Activated CD4-positive, alpha-beta T cell treated with anti-CD3 and anti-CD28 coated beads, Interleukin-2, amount 10 ng/mL, durations not matched to agents 7 days and 5 days (primary cell): Measurements from ENCODE around the gene DDX19B. TPM values are rescaled to one million over a fixed set of nuclear protein-coding genes. Genes with fewer than 3 reads are reported as not detected.
"Not testable (repeated sequence)": the region's sequence is repeated elsewhere in the genome, so short reads cannot be mapped to it uniquely, and the experiment has no call there.

Source experiments
- CTCF ChIA-PET: fragments of 350-600 bp; sonication (Branson Sonifier 250); formaldehyde crosslinking; loops from one replicate; lab custom pipeline; 2021; ENCODE audit warnings: antibody characterized with exemption; lab: Charles Lee
- POLR2A ChIA-PET: fragments of 350-600 bp; sonication (Branson Sonifier 250); formaldehyde crosslinking; loops from one replicate; lab custom pipeline; 2021; ENCODE audit warnings: antibody characterized with exemption; lab: Charles Lee
- DNase-seq: peaks from one replicate; pipeline ENCODE4 v3.0.0-alpha.2; 2020
- H3K27ac Mint-ChIP-seq: one replicate; pipeline ENCODE4 v1.8.0; 2021; ENCODE audit warnings: mild to moderate bottlenecking, moderate library complexity, mixed read lengths
- H3K27me3 Mint-ChIP-seq: one replicate; pipeline ENCODE4 v1.8.0; 2021; ENCODE audit warnings: mixed read lengths
- H3K36me3 Mint-ChIP-seq: one replicate; pipeline ENCODE4 v1.8.0; 2021; ENCODE audit warnings: low read depth, mixed read lengths
- H3K4me1 Mint-ChIP-seq: one replicate; pipeline ENCODE4 v1.8.0; 2021; ENCODE audit warnings: mixed read lengths
- H3K4me3 Mint-ChIP-seq: one replicate; pipeline ENCODE4 v1.8.0; 2021; ENCODE audit warnings: mild to moderate bottlenecking, moderate library complexity, mixed read lengths
- H3K9me3 Mint-ChIP-seq: one replicate; pipeline ENCODE4 v1.8.0; 2021; ENCODE audit warnings: mixed read lengths
- total RNA-seq, 2 experiments: library from RNA; stranded (reverse); gene quantifications; one replicate each; pipeline ENCODE4 v1.2.3, GENCODE V29; 2021

The DDX19B gene
- 10 to 100 TPM; 29.0 to 29.9 TPM for total RNA-seq

- peak; percentile 72 for DNase-seq
- peaks cover 33% of the 10 kb centered on the region for H3K36me3 Mint-ChIP-seq
- POLR2A ChIA-PET: interaction anchor here (0.8 kb wide), 1 partner anchor 48 kb away, joined by 3 read pairs; no protein-coding TSS in a partner anchor
- peak within 1 kb of the TSS; percentile 95 for H3K27ac Mint-ChIP-seq
- peaks cover 8% of the 10 kb centered on the region for H3K9me3 Mint-ChIP-seq
- H3K4me3 Mint-ChIP-seq: peak within 1 kb of the TSS; percentile 90
- CTCF ChIA-PET: interaction anchor here (0.6 to 2.8 kb wide), 9 partner anchors 9 to 114 kb away, joined by 3 to 12 read pairs (median 4); partner anchors contain the start of genes AARS1 and EXOSC6
- H3K4me1 Mint-ChIP-seq: peaks cover 40% of the 10 kb centered on the region
- H3K27me3 Mint-ChIP-seq: no peaks in the 10 kb centered on the region
These were observed at the start of gene DDX19B for GRCh38 chr16:70298988-70299938. Gene DDX19B, plus strand, starts transcription at chr16:70299186. Its CDS starts 112 bp downstream, at chr16:70299298.

- CTCF ChIA-PET, H3K9me3 Mint-ChIP-seq, POLR2A ChIA-PET, DNase-seq, H3K27me3 Mint-ChIP-seq: not testable (repeated sequence)
- Mint-ChIP-seq H3K4me1 (peaks cover 25% of the 10 kb centered on the region), H3K36me3 (peaks cover 33% of the 10 kb centered on the region), H3K4me3 (peak overlapping the region; percentile 42), H3K27ac (peak overlapping the region; percentile 20)
These were observed 49.3 kb upstream of the DDX19B start for GRCh38 chr16:70249697-70250096.

GRCh38 chr16:70250748-70251628 is 48.0 kb upstream of the DDX19B start:
- H3K9me3 Mint-ChIP-seq: no peaks in the 10 kb centered on the region

GRCh38 chr16:70251629-70252354 is 47.2 kb upstream of the DDX19B start, which contains the start of gene EXOSC6:
Gene EXOSC6, minus strand, starts transcription at chr16:70251940. Its CDS starts 40 bp downstream, at chr16:70251900.
- peak; percentile 94 for DNase-seq
- H3K9me3 Mint-ChIP-seq: no peaks in the 10 kb centered on the region
- H3K36me3 Mint-ChIP-seq: peaks cover 45% of the 10 kb centered on the region

More at GRCh38 chr16:70250748-70251628, 48.0 kb upstream of the DDX19B start:
- H3K27ac Mint-ChIP-seq: peak overlapping the region; percentile 90
- DNase-seq: peak; percentile 35
- H3K4me3 Mint-ChIP-seq: peak overlapping the region; percentile 81
- H3K4me1 Mint-ChIP-seq: peaks cover 25% of the 10 kb centered on the region
- no peaks in the 10 kb centered on the region for H3K27me3 Mint-ChIP-seq
- POLR2A ChIA-PET: no interaction called here
- CTCF ChIA-PET: interaction anchor here (1.0 to 5.0 kb wide), 9 partner anchors 9 to 272 kb away, joined by 3 to 29 read pairs (median 6); partner anchors contain the start of genes COG4, DDX19B and SF3B3
- H3K36me3 Mint-ChIP-seq: peaks cover 41% of the 10 kb centered on the region

GRCh38 chr16:70252355-70252988 is 46.5 kb upstream of the DDX19B start:
- H3K9me3 Mint-ChIP-seq: no peaks in the 10 kb centered on the region
- POLR2A ChIA-PET: interaction anchor here (1.2 kb wide), 1 partner anchor 14 kb away, joined by 3 read pairs; no protein-coding TSS in a partner anchor
- no peaks in the 10 kb centered on the region for H3K27me3 Mint-ChIP-seq
- H3K4me3 Mint-ChIP-seq: peak overlapping the region; percentile 88
- peaks cover 20% of the 10 kb centered on the region for H3K4me1 Mint-ChIP-seq
- H3K36me3 Mint-ChIP-seq: peaks cover 49% of the 10 kb centered on the region
- peak overlapping the region; percentile 95 for H3K27ac Mint-ChIP-seq
- CTCF ChIA-PET: interaction anchor here (0.7 to 5.0 kb wide), 14 partner anchors 8 to 271 kb away, joined by 3 to 29 read pairs (median 6); partner anchors contain the start of genes AARS1, COG4, DDX19B and SF3B3
- DNase-seq: no peak

More at GRCh38 chr16:70251629-70252354, 47.2 kb upstream of the DDX19B start, which contains the start of gene EXOSC6:
- Mint-ChIP-seq H3K27ac (peak within 1 kb of the TSS; percentile 95), H3K4me1 (peaks cover 21% of the 10 kb centered on the region), H3K27me3 (no peaks in the 10 kb centered on the region), H3K4me3 (peak within 1 kb of the TSS; percentile 88)
- ChIA-PET POLR2A (interaction anchor here (1.2 kb wide), 1 partner anchor 15 kb away, joined by 3 read pairs; no protein-coding TSS in a partner anchor), CTCF (interaction anchor here (0.7 to 5.0 kb wide), 14 partner anchors 9 to 272 kb away, joined by 3 to 29 read pairs (median 6); partner anchors contain the start of genes AARS1, COG4, DDX19B and SF3B3)

GRCh38 chr16:70253291-70254106 is 45.5 kb upstream of the DDX19B start:
- POLR2A ChIA-PET: no interaction called here
- Mint-ChIP-seq H3K27ac (peak overlapping the region; percentile 54), H3K4me3 (no peak overlapping the region), H3K9me3 (no peaks in the 10 kb centered on the region), H3K4me1 (peaks cover 15% of the 10 kb centered on the region), H3K36me3 (peaks cover 59% of the 10 kb centered on the region), H3K27me3 (no peaks in the 10 kb centered on the region)
- CTCF ChIA-PET: interaction anchor here (1.2 to 5.0 kb wide), 4 partner anchors 14 to 275 kb away, joined by 3 to 29 read pairs (median 14); no protein-coding TSS in a partner anchor
- peak; percentile 45 for DNase-seq

GRCh38 chr16:70254180-70254964 is 44.6 kb upstream of the DDX19B start:
- Mint-ChIP-seq H3K4me3 (no peak overlapping the region), H3K9me3 (no peaks in the 10 kb centered on the region), H3K27ac (no peak overlapping the region), H3K36me3 (peaks cover 60% of the 10 kb centered on the region), H3K27me3 (no peaks in the 10 kb centered on the region), H3K4me1 (peaks cover 10% of the 10 kb centered on the region)
- CTCF ChIA-PET: interaction anchor here (0.5 to 5.0 kb wide), 6 partner anchors 13 to 275 kb away, joined by 3 to 29 read pairs (median 3); partner anchors contain the start of gene AARS1
- POLR2A ChIA-PET: no interaction called here
- no peak for DNase-seq

- Mint-ChIP-seq H3K36me3 (peaks cover 59% of the 10 kb centered on the region), H3K27me3 (no peaks in the 10 kb centered on the region)
These were observed 44.1 kb upstream of the DDX19B start for GRCh38 chr16:70254965-70255286.

GRCh38 chr16:70255574-70255973 is 43.4 kb upstream of the DDX19B start:
- DNase-seq: no peak
- Mint-ChIP-seq H3K9me3 (no peaks in the 10 kb centered on the region), H3K27ac (no peak overlapping the region), H3K4me1 (peaks cover 3% of the 10 kb centered on the region), H3K4me3 (no peak overlapping the region), H3K36me3 (peaks cover 59% of the 10 kb centered on the region), H3K27me3 (no peaks in the 10 kb centered on the region)
- CTCF ChIA-PET: interaction anchor here (0.5 to 5.0 kb wide), 5 partner anchors 12 to 270 kb away, joined by 3 to 24 read pairs (median 3); partner anchors contain the start of gene AARS1
- POLR2A ChIA-PET: no interaction called here

More at GRCh38 chr16:70254965-70255286, 44.1 kb upstream of the DDX19B start:
- Mint-ChIP-seq H3K4me3 (no peak overlapping the region), H3K9me3 (no peaks in the 10 kb centered on the region), H3K4me1 (peaks cover 8% of the 10 kb centered on the region), H3K27ac (no peak overlapping the region)
- CTCF ChIA-PET: interaction anchor here (0.5 to 5.0 kb wide), 5 partner anchors 12 to 64 kb away, joined by 3 to 29 read pairs (median 3); partner anchors contain the start of gene AARS1
- POLR2A ChIA-PET: no interaction called here
- DNase-seq: no peak

- no peak overlapping the region for H3K4me3 Mint-ChIP-seq
- POLR2A ChIA-PET: no interaction called here
- CTCF ChIA-PET: interaction anchor here (1.5 to 2.3 kb wide), 2 partner anchors 10 to 30 kb away, joined by 4 to 7 read pairs; no protein-coding TSS in a partner anchor
- no peaks in the 10 kb centered on the region for H3K9me3 Mint-ChIP-seq
- H3K36me3 Mint-ChIP-seq: peaks cover 59% of the 10 kb centered on the region
- no peak for DNase-seq
- H3K27ac Mint-ChIP-seq: no peak overlapping the region
- H3K4me1 Mint-ChIP-seq: no peaks in the 10 kb centered on the region
- no peaks in the 10 kb centered on the region for H3K27me3 Mint-ChIP-seq
These were observed 41.6 kb upstream of the DDX19B start for GRCh38 chr16:70257391-70257790.
